DOHH2 (cell line): ENCODE measurements around the gene PRKN.

Experiments used
- CTCF ChIP-seq: fragments of 200-600 bp; sonication (generic); IDR thresholded peaks from one replicate; pipeline ENCODE4 v1.5.1; 2014; ENCODE audit warnings: antibody characterized with exemption, mild to moderate bottlenecking, low read depth, low read length; ENCODE audit not compliant: poor library complexity, severe bottlenecking
- EZH2phosphoT487 ChIP-seq: fragments of 200-600 bp; sonication (generic); IDR thresholded peaks from 2 replicates; pipeline ENCODE4 v1.6.1; 2017; ENCODE audit warnings: borderline replicate concordance, mild to moderate bottlenecking, antibody characterized with exemption, low read length, moderate library complexity, mixed read lengths

DNA sequence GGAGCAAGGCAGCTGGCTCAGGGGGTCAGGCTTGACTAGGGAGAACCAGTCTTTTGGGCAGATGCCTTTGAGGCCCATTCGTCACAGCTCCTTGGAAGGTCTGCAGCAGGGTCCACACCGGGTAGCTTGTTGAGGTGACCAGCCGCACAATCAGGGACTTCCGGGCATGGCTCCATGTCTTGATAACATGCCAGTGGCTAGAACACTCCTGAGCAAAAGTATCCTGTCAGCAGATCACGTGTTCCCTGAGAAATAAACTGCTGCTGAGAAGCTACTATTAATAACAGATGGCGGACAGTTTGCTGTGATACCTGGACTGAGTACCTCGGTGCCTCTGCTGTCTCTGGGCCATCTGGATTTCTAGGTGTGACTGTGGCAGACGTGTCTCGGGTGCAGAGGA lies 235.9 kb downstream of the PRKN start:
- no peak for TF ChIP-seq CTCF
- no peak for TF ChIP-seq EZH2phosphoT487
